GM23338 (cell line): ENCODE results near the gene LRRC8B. TPM values are rescaled to one million over a fixed set of nuclear protein-coding genes. Genes with fewer than 3 reads are reported as not detected.

Source experiments
- ATAC-seq: fragments of 200-7000 bp; cut with Tn5 transposase; 3 replicates; pipeline ENCODE4 v1.9.1; 2020
- DNase-seq: peaks from one replicate; pipeline ENCODE4 v3.0.0-alpha.2; 2015; ENCODE audit warnings: low spot score
- H2AFZ ChIP-seq: fragments of 200-600 bp; sonication (generic); 2 replicates; pipeline ENCODE4 v1.8.0; 2016; ENCODE audit warnings: antibody characterized with exemption, mild to moderate bottlenecking, moderate library complexity
- H3F3A ChIP-seq: fragments of 200-600 bp; sonication (generic); replicated peaks from 2 replicates; pipeline ENCODE4 v1.8.0; 2017; ENCODE audit warnings: antibody characterized with exemption, mixed run types, low read depth
- H3K27ac ChIP-seq: fragments of 200-600 bp; sonication (generic); 2 replicates; pipeline ENCODE4 v1.6.1; 2016; ENCODE audit warnings: low read depth
- H3K27me3 ChIP-seq: fragments of 200-600 bp; sonication (generic); 2 replicates; pipeline ENCODE4 v1.8.0; 2016; ENCODE audit warnings: mild to moderate bottlenecking, mixed run types, moderate library complexity; ENCODE audit not compliant: insufficient read depth
- H3K36me3 ChIP-seq: fragments of 200-600 bp; sonication (generic); 2 replicates; pipeline ENCODE4 v1.8.0; 2016; ENCODE audit warnings: mild to moderate bottlenecking; ENCODE audit not compliant: insufficient read depth
- H3K4me1 ChIP-seq: fragments of 200-600 bp; sonication (generic); 2 replicates; pipeline ENCODE4 v1.8.0; 2016; ENCODE audit warnings: mild to moderate bottlenecking, moderate library complexity; ENCODE audit not compliant: insufficient read depth
- H3K4me2 ChIP-seq: fragments of 200-600 bp; sonication (generic); 2 replicates; pipeline ENCODE4 v1.7.1; 2017; ENCODE audit warnings: mixed run types
- H3K4me3 ChIP-seq: fragments of 200-600 bp; sonication (generic); 2 replicates; pipeline ENCODE4 v1.6.1; 2016; ENCODE audit warnings: mixed run types
- H3K79me2 ChIP-seq: fragments of 200-600 bp; sonication (generic); replicated peaks from 2 replicates; pipeline ENCODE4 v1.8.0; 2017; ENCODE audit warnings: mild to moderate bottlenecking; ENCODE audit not compliant: insufficient read depth
- H3K9me2 ChIP-seq: fragments of 200-600 bp; sonication (generic); 2 replicates; pipeline ENCODE4 v1.8.0; 2017; ENCODE audit not compliant: insufficient read depth
- H4K20me1 ChIP-seq: fragments of 200-600 bp; sonication (generic); replicated peaks from 2 replicates; pipeline ENCODE4 v1.8.0; 2017; ENCODE audit warnings: mild to moderate bottlenecking; ENCODE audit not compliant: insufficient read depth
- H3K27ac Mint-ChIP-seq: 2 replicates; pipeline ENCODE4 v1.8.0; 2020; ENCODE audit warnings: inconsistent platforms, mild to moderate bottlenecking, moderate library complexity, mixed read lengths
- H3K27me3 Mint-ChIP-seq: 3 replicates; pipeline ENCODE4 v1.8.0; 2022; ENCODE audit warnings: low read depth, mild to moderate bottlenecking, moderate library complexity, mixed read lengths, inconsistent platforms; ENCODE audit not compliant: insufficient read depth, poor library complexity
- H3K36me3 Mint-ChIP-seq: 3 replicates; pipeline ENCODE4 v1.8.0; 2021; ENCODE audit warnings: low read depth, mild to moderate bottlenecking, inconsistent platforms, moderate library complexity, mixed read lengths
- H3K4me1 Mint-ChIP-seq: 3 replicates; pipeline ENCODE4 v1.8.0; 2020; ENCODE audit warnings: mild to moderate bottlenecking, inconsistent platforms, mixed read lengths
- H3K4me3 Mint-ChIP-seq: 3 replicates; pipeline ENCODE4 v1.8.0; 2021; ENCODE audit warnings: moderate library complexity, mild to moderate bottlenecking, inconsistent platforms, mixed read lengths
- H3K9me3 Mint-ChIP-seq: 3 replicates; pipeline ENCODE4 v1.8.0; 2020; ENCODE audit warnings: moderate library complexity, mild to moderate bottlenecking, inconsistent platforms, mixed read lengths
- CREB1 ChIP-seq: fragments of 250-450 bp; sonication (Bioruptor Pico); IDR thresholded peaks from 2 replicates; pipeline ENCODE4 v1.5.0; 2020; ENCODE audit warnings: low read depth, mild to moderate bottlenecking, moderate library complexity
- ETS1 ChIP-seq: IDR thresholded peaks from 2 replicates; pipeline ENCODE4 v1.6.1; 2016; ENCODE audit warnings: antibody characterized with exemption
- EZH2 ChIP-seq: fragments of 200-600 bp; sonication (generic); IDR thresholded peaks from one replicate; pipeline ENCODE4 v1.8.0; 2017; ENCODE audit warnings: antibody characterized with exemption, mild to moderate bottlenecking, low read depth; ENCODE audit not compliant: unreplicated experiment
- EZH2phosphoT487 ChIP-seq: fragments of 200-600 bp; sonication (generic); IDR thresholded peaks from one replicate; pipeline ENCODE4 v1.8.1; 2018; ENCODE audit warnings: antibody characterized with exemption; ENCODE audit not compliant: unreplicated experiment
- JUNB ChIP-seq: IDR thresholded peaks from one replicate; pipeline ENCODE4 v1.6.1; 2016; ENCODE audit warnings: antibody characterized with exemption; ENCODE audit not compliant: unreplicated experiment
- NANOG ChIP-seq: IDR thresholded peaks from 2 replicates; pipeline ENCODE4 v1.6.1; 2016; ENCODE audit warnings: antibody characterized with exemption, borderline replicate concordance
- POLR2AphosphoS5 ChIP-seq: IDR thresholded peaks from 2 replicates; pipeline ENCODE4 v1.6.1; 2016; ENCODE audit warnings: antibody characterized with exemption, low read depth
- REST ChIP-seq: IDR thresholded peaks from one replicate; pipeline ENCODE4 v1.6.1; 2018; ENCODE audit warnings: antibody characterized with exemption; ENCODE audit not compliant: unreplicated experiment
- ZNF331 ChIP-seq: fragments of 250-450 bp; sonication (Bioruptor Pico); IDR thresholded peaks from 2 replicates; pipeline ENCODE4 v1.5.0; 2020; ENCODE audit warnings: low read depth, mild to moderate bottlenecking, moderate library complexity
- ZNF462 ChIP-seq: fragments of 250-450 bp; sonication (Bioruptor Pico); IDR thresholded peaks from 2 replicates; pipeline ENCODE4 v1.5.0; 2020; ENCODE audit warnings: mild to moderate bottlenecking, moderate library complexity
- polyA plus RNA-seq: library from polyadenylated mRNA; unstranded; fragments of >200 nt; fragmentation: Nextera tagmentation; extraction: Ambion mirVana; gene quantifications from 2 replicates; pipeline ENCODE4 v1.2.1, GENCODE V29; 2016
- total RNA-seq: library from RNA; depleted of rRNA; stranded (reverse); fragments of >200 nt; shearing (Covaris generic); gene quantifications from 2 replicates; pipeline ENCODE4 v1.2.3, GENCODE V29; 2014

The LRRC8B gene
- total and polyA plus RNA-seq, 2 experiments from 2014 or later = 9.0 to 26.5 TPM

GRCh38 chr1:89546934-89547562 lies 22.4 kb downstream of the LRRC8B start:
- peaks cover 17% of the 10 kb centered on the region; the same call in 2 of the 3 replicates for H3K4me1 Mint-ChIP-seq
- Histone ChIP-seq H3K4me1 (no peaks in the 10 kb centered on the region), H3K27me3 (no peaks in the 10 kb centered on the region), H4K20me1 (peaks cover 19% of the 10 kb centered on the region), H2AFZ (no peak overlapping the region), H3K4me3 (no peak overlapping the region), H3F3A (no peaks in the 10 kb centered on the region), H3K4me2 (no peak overlapping the region), H3K36me3 (no peaks in the 10 kb centered on the region), H3K27ac (no peak overlapping the region), H3K79me2 (peaks cover 68% of the 10 kb centered on the region), H3K9me2 (no peaks in the 10 kb centered on the region)
- no peak overlapping the region for H3K4me3 Mint-ChIP-seq
- no peaks in the 10 kb centered on the region for H3K36me3 Mint-ChIP-seq
- H3K27ac Mint-ChIP-seq = no peak overlapping the region
- no peaks in the 10 kb centered on the region for H3K9me3 Mint-ChIP-seq
- no peak for DNase-seq
- no peak for ATAC-seq
- TF ChIP-seq NANOG = no peak
- no peak for TF ChIP-seq ZNF331 (CRISPR knock-in tag)
- TF ChIP-seq JUNB = no peak
- TF ChIP-seq EZH2 = no peak
- no peak for TF ChIP-seq CREB1
- no peak for TF ChIP-seq ZNF462 (CRISPR knock-in tag)
- no peak for TF ChIP-seq POLR2AphosphoS5
- no peak for TF ChIP-seq REST
- no peak for TF ChIP-seq EZH2phosphoT487
- TF ChIP-seq ETS1 = no peak
- H3K27me3 Mint-ChIP-seq = no peaks in the 10 kb centered on the region
